SU-DHL-6 (cell line): ENCODE data around the gene TES.

Experiments
- H2AFZ ChIP-seq: fragments of 200-600 bp; sonication (generic); 2 replicates; pipeline ENCODE4 v1.6.1; 2014; ENCODE audit warnings: low read depth, mild to moderate bottlenecking, moderate library complexity, mixed read lengths, antibody characterized with exemption, low read length; ENCODE audit not compliant: severe bottlenecking
- H3F3A ChIP-seq: fragments of 200-600 bp; shearing (Covaris generic); 2 replicates; pipeline ENCODE4 v1.6.0; 2016; ENCODE audit warnings: antibody characterized with exemption, mild to moderate bottlenecking; ENCODE audit not compliant: insufficient read depth
- H3K27ac ChIP-seq: fragments of 200-600 bp; sonication (generic); 2 replicates; pipeline ENCODE4 v1.5.1; 2016; ENCODE audit warnings: low read depth, mild to moderate bottlenecking, low read length, moderate library complexity, mixed read lengths
- H3K27me3 ChIP-seq: fragments of 200-600 bp; sonication (generic), shearing (Covaris generic); 2 replicates; pipeline ENCODE4 v1.6.0; 2014; ENCODE audit warnings: mild to moderate bottlenecking, low read length
- H3K36me3 ChIP-seq: fragments of 200-600 bp; sonication (generic); 2 replicates; pipeline ENCODE4 v1.6.1; 2014; ENCODE audit warnings: mild to moderate bottlenecking, low read length, mixed read lengths
- H3K4me2 ChIP-seq: fragments of 300-600, 200-600 bp; shearing (Covaris generic), sonication (generic); 2 replicates; pipeline ENCODE4 v1.6.0; 2014; ENCODE audit warnings: low read length, low read depth, mild to moderate bottlenecking; ENCODE audit not compliant: poor library complexity, severe bottlenecking
- H3K4me3 ChIP-seq: fragments of 200-600 bp; sonication (generic); 2 replicates; pipeline ENCODE4 v1.5.1; 2014; ENCODE audit warnings: antibody characterized with exemption, low read length, mild to moderate bottlenecking, mixed read lengths; ENCODE audit not compliant: insufficient read depth, poor library complexity, severe bottlenecking
- H3K79me2 ChIP-seq: fragments of 200-600 bp; sonication (generic); 2 replicates; pipeline ENCODE4 v1.6.1; 2014; ENCODE audit warnings: mild to moderate bottlenecking, low read length, moderate library complexity; ENCODE audit not compliant: insufficient read depth
- H3K9ac ChIP-seq: fragments of 200-600 bp; sonication (generic); 2 replicates; pipeline ENCODE4 v1.7.0; 2014; ENCODE audit warnings: mild to moderate bottlenecking, low read length
- H3K9me2 ChIP-seq: fragments of 200-600 bp; sonication (generic); replicated peaks from 2 replicates; pipeline ENCODE4 v1.6.1; 2014; ENCODE audit warnings: low read length; ENCODE audit not compliant: insufficient read depth
- H3K9me3 ChIP-seq: fragments of 200-600 bp; sonication (generic); 2 replicates; pipeline ENCODE4 v1.6.1; 2014; ENCODE audit warnings: low read length, mixed read lengths; ENCODE audit not compliant: insufficient read depth
- H4K20me1 ChIP-seq: fragments of 200-600 bp; sonication (generic); 2 replicates; pipeline ENCODE4 v1.6.1; 2014; ENCODE audit warnings: low read depth, mild to moderate bottlenecking, antibody characterized with exemption, low read length, moderate library complexity, mixed read lengths
- EZH2phosphoT487 ChIP-seq: fragments of 200-600 bp; sonication (generic), shearing (Covaris generic); conservative IDR thresholded peaks from 2 replicates; pipeline ENCODE4 v1.6.1; 2018; ENCODE audit warnings: mild to moderate bottlenecking, antibody characterized with exemption, low read length, moderate library complexity, mixed read lengths
- TF ChIP-seq, protein P1 (sequence below): fragments of 200-600 bp; sonication (generic); IDR thresholded peaks from one replicate; pipeline ENCODE4 v1.5.1; 2017; ENCODE audit warnings: antibody characterized with exemption, mild to moderate bottlenecking, low read length, moderate library complexity; ENCODE audit not compliant: insufficient read depth, poor library complexity, severe bottlenecking

Gene TES

DNA sequence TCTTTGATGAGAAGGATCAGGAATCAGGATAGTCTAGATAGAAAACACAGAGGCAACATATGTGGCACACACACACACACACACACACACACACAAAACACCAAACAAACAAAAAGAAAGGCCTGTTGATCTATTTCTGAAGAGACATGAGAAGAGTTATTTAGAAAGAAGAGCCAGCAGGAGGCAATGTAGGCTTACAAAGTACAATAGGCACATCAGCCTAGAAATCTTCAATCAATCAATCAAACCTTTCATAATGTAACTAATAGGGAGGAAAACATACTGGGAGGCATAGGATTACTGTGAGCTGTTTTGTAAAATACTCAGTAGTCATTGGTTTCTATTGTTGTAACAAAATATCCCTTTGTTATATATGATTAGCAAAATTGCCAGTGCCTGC is 47.3 kb upstream of the TES start:
- Histone ChIP-seq H3K4me2 (no peak overlapping the region), H3K36me3 (no peaks in the 10 kb centered on the region), H3K27ac (no peak overlapping the region), H3K9ac (no peak overlapping the region), H3K4me3 (no peak overlapping the region), H3K9me2 (no peaks in the 10 kb centered on the region), H3F3A (no peaks in the 10 kb centered on the region), H3K9me3 (no peaks in the 10 kb centered on the region), H2AFZ (no peak overlapping the region), H4K20me1 (no peaks in the 10 kb centered on the region), H3K79me2 (no peaks in the 10 kb centered on the region), H3K27me3 (no peaks in the 10 kb centered on the region)
- TF ChIP-seq EZH2phosphoT487: no peak
- TF ChIP-seq, protein P1, sequence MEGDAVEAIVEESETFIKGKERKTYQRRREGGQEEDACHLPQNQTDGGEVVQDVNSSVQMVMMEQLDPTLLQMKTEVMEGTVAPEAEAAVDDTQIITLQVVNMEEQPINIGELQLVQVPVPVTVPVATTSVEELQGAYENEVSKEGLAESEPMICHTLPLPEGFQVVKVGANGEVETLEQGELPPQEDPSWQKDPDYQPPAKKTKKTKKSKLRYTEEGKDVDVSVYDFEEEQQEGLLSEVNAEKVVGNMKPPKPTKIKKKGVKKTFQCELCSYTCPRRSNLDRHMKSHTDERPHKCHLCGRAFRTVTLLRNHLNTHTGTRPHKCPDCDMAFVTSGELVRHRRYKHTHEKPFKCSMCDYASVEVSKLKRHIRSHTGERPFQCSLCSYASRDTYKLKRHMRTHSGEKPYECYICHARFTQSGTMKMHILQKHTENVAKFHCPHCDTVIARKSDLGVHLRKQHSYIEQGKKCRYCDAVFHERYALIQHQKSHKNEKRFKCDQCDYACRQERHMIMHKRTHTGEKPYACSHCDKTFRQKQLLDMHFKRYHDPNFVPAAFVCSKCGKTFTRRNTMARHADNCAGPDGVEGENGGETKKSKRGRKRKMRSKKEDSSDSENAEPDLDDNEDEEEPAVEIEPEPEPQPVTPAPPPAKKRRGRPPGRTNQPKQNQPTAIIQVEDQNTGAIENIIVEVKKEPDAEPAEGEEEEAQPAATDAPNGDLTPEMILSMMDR: no peak

DNA sequence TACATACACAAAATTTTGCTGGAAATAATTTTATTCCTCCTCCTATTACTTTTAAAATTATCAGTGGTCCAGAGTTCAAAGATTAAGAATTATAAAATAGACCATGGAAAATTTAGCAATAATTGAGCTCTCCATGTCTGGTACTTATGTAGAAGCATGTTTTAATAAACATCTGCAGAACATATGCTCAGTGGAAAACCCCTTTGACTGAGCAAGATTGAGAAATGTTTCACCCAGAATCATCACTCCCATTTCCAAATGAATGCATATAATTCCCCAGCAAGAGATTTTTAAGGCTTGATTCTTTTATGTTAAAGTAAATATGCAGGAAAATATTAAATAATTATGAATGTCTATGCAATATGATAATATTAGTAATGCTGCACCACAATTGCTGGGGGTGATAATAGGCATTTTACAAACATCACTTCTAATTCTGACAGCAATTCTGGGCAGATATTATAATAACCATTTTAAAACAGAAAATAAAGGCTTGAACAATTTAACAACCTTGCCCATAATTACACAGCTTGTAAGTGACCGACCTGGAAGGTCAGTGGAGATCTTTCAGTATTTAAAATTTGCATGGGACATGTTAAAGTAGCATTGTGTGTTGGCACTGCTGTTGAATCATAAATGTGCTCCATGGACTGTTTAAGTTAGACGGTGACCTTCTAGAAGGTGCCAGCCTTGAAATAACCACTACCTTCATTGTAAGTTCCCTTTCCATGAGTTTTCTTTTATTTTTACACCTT is 45.6 kb upstream of the TES start:
- Histone ChIP-seq H3K9ac (no peak overlapping the region), H3K9me2 (no peaks in the 10 kb centered on the region), H3K4me3 (no peak overlapping the region), H3K27ac (no peak overlapping the region), H4K20me1 (no peaks in the 10 kb centered on the region), H3K27me3 (no peaks in the 10 kb centered on the region), H2AFZ (no peak overlapping the region), H3F3A (no peaks in the 10 kb centered on the region), H3K36me3 (no peaks in the 10 kb centered on the region), H3K9me3 (no peaks in the 10 kb centered on the region), H3K4me2 (no peak overlapping the region), H3K79me2 (no peaks in the 10 kb centered on the region)
- no peak for TF ChIP-seq EZH2phosphoT487
- TF ChIP-seq, protein P1: no peak

DNA sequence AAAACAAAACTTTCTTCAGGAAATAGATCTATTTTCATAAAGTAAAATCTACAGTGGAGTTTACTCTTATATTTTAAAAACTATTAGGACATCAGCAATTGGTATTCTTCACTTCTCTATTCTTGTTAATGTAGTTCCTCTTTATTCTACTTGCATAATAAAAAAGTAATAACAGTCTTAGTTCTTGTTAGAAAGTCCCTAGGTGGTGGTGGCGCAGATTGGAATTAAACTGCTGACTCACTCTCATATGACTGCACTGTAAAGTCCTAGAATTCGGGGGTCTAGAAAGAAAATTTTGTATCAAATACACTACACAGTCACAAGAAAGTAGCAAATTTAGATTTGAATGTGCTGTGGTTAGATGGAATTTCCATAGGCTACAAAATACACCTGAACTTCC is 44.6 kb upstream of the TES start:
- Histone ChIP-seq H3K27me3 (no peaks in the 10 kb centered on the region), H3K9me3 (no peaks in the 10 kb centered on the region), H3K27ac (no peak overlapping the region), H3K4me2 (no peak overlapping the region), H4K20me1 (no peaks in the 10 kb centered on the region), H3K4me3 (no peak overlapping the region), H3K9me2 (no peaks in the 10 kb centered on the region), H3K36me3 (no peaks in the 10 kb centered on the region), H3F3A (no peaks in the 10 kb centered on the region), H2AFZ (no peak overlapping the region), H3K9ac (no peak overlapping the region), H3K79me2 (no peaks in the 10 kb centered on the region)
- no peak for TF ChIP-seq EZH2phosphoT487
- TF ChIP-seq, protein P1: no peak
